Calu3 (cell line): Measurements from ENCODE around the gene MTR. TPM values are rescaled to one million over a fixed set of nuclear protein-coding genes. Genes with fewer than 3 reads are reported as not detected.
A peak's percentile ranks its signal among the peaks of the same experiment; 100 is the strongest.

Experiments used
- BruUV-seq: library from RNA; stranded (reverse); fragments of 400-500 nt; replicated peaks from 2 replicates; lab custom pipeline; 2021; lab: Mats Ljungman, UMichigan
- CTCF ChIA-PET: fragments of 300-600 bp; sonication (Branson Sonifier 250); formaldehyde crosslinking; loops from one replicate; lab custom pipeline; 2022; ENCODE audit warnings: antibody characterized with exemption; lab: Charles Lee
- DNase-seq: peaks from one replicate; pipeline ENCODE4 v3.0.0; 2022
- H3K27ac Mint-ChIP-seq: one replicate; pipeline ENCODE4 v1.8.0; 2022; ENCODE audit warnings: mixed read lengths; ENCODE audit not compliant: unreplicated experiment
- H3K27me3 Mint-ChIP-seq: one replicate; pipeline ENCODE4 v1.8.0; 2022; ENCODE audit warnings: mixed read lengths; ENCODE audit not compliant: unreplicated experiment
- H3K36me3 Mint-ChIP-seq: one replicate; pipeline ENCODE4 v1.8.0; 2022; ENCODE audit warnings: mild to moderate bottlenecking, moderate library complexity, mixed read lengths; ENCODE audit not compliant: insufficient read depth, unreplicated experiment
- H3K4me1 Mint-ChIP-seq: one replicate; pipeline ENCODE4 v1.8.0; 2022; ENCODE audit warnings: mild to moderate bottlenecking, low read depth, mixed read lengths; ENCODE audit not compliant: unreplicated experiment
- H3K4me3 Mint-ChIP-seq: one replicate; pipeline ENCODE4 v1.8.0; 2022; ENCODE audit warnings: mild to moderate bottlenecking, low read depth, moderate library complexity, mixed read lengths; ENCODE audit not compliant: unreplicated experiment
- H3K9me3 Mint-ChIP-seq: one replicate; pipeline ENCODE4 v1.8.0; 2022; ENCODE audit warnings: low read depth, mixed read lengths; ENCODE audit not compliant: unreplicated experiment
- intact Hi-C: fragments of 100-400 bp; cut with micrococcal nuclease; formaldehyde crosslinking; loops from one replicate; pipeline ENCODE4 v1.10.0; 2022; ENCODE audit not compliant: unreplicated experiment
- total RNA-seq: library from RNA; stranded (reverse); gene quantifications from 2 replicates; pipeline ENCODE4 v1.2.3, GENCODE V29; 2022
- TF ChIP-seq, protein P1 (sequence below): fragments of 200-600 bp; IDR thresholded peaks from one replicate; pipeline ENCODE4 v1.8.0; 2022; ENCODE audit warnings: antibody characterized with exemption; ENCODE audit not compliant: unreplicated experiment

Gene MTR
- total RNA-seq, 1 experiment from 2014 or later: 37.0 TPM

DNA sequence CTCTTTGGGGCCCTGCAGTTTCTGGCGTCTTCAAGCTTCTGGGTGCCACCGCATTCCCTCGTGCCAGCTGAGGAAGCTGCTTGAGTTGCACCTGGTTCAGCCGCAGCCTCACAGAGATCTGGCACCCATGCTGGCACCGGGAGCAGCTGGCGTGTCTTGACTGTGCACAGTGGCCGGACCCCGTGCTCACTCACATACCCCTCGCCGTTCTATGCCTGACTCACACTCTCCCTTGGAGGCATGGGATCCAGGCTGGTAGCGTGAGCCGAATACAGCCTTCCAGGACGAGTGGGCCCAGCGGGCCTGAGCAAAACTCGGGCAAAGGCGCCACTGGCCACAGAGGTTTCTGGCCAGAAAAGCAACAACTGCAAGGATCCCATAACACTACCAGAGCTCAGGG is 8.6 kb upstream of the MTR start:
- Mint-ChIP-seq H3K4me3 (no peak overlapping the region), H3K27ac (no peak overlapping the region), H3K36me3 (no peaks in the 10 kb centered on the region), H3K27me3 (no peaks in the 10 kb centered on the region), H3K4me1 (no peaks in the 10 kb centered on the region), H3K9me3 (no peaks in the 10 kb centered on the region)
- CTCF ChIA-PET: interaction anchor here (0.6 kb wide), 1 partner anchor 527 kb away, joined by 5 read pairs; no protein-coding TSS in a partner anchor
- no TSS peak for BruUV-seq
- DNase-seq: no peak
- TF ChIP-seq, protein P1, sequence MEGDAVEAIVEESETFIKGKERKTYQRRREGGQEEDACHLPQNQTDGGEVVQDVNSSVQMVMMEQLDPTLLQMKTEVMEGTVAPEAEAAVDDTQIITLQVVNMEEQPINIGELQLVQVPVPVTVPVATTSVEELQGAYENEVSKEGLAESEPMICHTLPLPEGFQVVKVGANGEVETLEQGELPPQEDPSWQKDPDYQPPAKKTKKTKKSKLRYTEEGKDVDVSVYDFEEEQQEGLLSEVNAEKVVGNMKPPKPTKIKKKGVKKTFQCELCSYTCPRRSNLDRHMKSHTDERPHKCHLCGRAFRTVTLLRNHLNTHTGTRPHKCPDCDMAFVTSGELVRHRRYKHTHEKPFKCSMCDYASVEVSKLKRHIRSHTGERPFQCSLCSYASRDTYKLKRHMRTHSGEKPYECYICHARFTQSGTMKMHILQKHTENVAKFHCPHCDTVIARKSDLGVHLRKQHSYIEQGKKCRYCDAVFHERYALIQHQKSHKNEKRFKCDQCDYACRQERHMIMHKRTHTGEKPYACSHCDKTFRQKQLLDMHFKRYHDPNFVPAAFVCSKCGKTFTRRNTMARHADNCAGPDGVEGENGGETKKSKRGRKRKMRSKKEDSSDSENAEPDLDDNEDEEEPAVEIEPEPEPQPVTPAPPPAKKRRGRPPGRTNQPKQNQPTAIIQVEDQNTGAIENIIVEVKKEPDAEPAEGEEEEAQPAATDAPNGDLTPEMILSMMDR: no peak
- intact Hi-C loops: no loop called here

DNA sequence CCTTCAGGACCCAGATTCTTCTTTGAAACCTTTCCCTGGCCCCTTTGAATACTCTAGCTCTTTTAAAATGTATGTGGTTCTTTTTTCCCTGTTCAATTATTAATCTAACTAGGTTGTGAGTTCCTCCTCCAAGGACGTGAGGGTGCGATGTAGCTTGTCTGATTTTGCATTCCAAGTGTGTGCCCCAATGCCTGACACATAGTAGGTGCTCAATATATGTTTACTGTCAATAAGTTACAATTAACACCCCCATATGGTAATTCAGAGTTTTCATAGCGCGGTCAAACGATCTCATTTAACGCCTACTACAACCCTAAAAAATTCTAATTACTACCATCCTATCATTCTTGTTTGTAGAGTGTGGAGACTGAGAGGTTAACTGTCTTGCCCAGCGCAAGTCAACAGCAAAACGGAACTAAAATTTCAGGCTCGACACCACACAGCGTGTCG is 482 bp upstream of the MTR start:
- H3K27ac Mint-ChIP-seq: peak overlapping the region; percentile 95
- CTCF ChIA-PET: interaction anchor here (0.7 to 1.6 kb wide), 7 partner anchors 14 to 727 kb away, joined by 3 to 15 read pairs (median 5); partner anchors contain the start of gene HEATR1
- peaks cover 9% of the 10 kb centered on the region for H3K4me1 Mint-ChIP-seq
- no peaks in the 10 kb centered on the region for H3K27me3 Mint-ChIP-seq
- no TSS peak for BruUV-seq
- H3K9me3 Mint-ChIP-seq: no peaks in the 10 kb centered on the region
- intact Hi-C loops: loop anchor here (1.0 to 5.0 kb wide), 2 partner anchors 14 to 37 kb away; no protein-coding TSS in a partner anchor
- peak overlapping the region; percentile 97 for H3K4me3 Mint-ChIP-seq
- TF ChIP-seq, protein P1: no peak
- no peak for DNase-seq
- peaks cover 21% of the 10 kb centered on the region for H3K36me3 Mint-ChIP-seq

DNA sequence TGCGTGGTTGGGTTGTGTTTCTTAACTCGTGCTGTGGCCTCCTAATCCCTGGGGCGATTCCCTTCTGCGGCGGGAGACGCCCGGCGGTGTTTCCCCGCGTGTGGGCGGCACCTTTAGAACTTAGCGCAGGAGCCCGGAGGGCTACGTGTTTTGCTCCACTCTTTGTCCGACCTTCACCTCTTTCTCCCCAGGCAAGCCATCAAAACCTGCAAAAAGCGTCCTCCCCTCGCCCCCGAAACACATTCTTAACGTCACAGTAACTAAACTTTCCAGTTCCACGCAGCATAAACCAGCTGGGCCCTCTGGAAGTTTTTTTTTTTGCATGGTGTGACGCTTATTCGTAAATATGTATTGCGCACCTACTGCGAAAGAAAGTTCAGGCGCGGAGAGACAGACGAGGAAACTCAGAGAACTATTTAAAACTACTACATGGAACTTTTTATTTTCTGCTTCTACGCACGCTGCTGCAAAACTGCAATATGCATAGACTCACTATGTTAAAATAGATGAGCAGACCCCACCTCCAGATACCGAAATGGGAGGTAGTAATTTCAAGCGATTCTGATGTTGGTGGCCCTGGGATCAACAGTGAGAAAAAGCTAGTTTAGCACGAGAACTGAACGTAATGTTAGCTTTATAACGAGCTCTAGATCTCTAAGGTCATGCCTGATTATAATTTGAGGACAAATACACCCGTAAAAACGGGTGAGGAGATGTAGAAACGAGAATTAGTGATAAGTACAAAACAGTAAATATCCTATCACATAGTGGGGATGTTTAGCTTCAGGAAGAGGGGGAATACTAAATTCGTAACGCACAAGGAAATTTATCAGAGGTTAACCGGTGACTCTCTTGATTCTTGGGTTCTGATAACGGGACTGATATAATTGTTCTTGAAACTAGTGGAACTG is 920 bp downstream of the MTR start:
- intact Hi-C loops: loop anchor here (1.0 to 5.0 kb wide), 2 partner anchors 12 to 39 kb away; no protein-coding TSS in a partner anchor
- CTCF ChIA-PET: interaction anchor here (0.8 kb wide), 1 partner anchor 12 kb away, joined by 5 read pairs; no protein-coding TSS in a partner anchor
- Mint-ChIP-seq H3K36me3 (peaks cover 21% of the 10 kb centered on the region), H3K27ac (peak overlapping the region; percentile 95), H3K9me3 (no peaks in the 10 kb centered on the region), H3K4me3 (peak overlapping the region; percentile 97), H3K4me1 (peaks cover 9% of the 10 kb centered on the region), H3K27me3 (no peaks in the 10 kb centered on the region)
- TF ChIP-seq, protein P1: no peak
- DNase-seq: no peak
- BruUV-seq: TSS peak; percentile 57

DNA sequence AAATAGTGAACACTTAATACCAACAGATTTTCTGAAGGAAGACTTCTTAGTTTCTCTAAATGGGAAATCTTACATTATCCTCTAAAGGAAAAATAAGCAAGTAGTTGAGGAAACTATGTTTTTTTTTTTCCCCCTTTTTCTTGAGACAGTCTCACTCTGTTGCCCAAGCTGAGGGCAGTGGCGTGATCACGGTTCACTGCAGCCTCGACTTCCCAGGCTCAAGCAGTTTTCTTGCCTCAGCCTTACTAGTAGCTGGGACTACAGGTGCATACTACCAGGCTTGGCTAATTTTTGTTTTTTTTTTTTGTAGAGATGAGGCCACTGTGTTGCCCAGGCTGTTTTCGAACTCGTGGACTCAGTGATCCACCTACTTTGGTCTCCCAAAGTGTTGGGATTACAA is 3.9 kb downstream of the MTR start:
- Mint-ChIP-seq H3K4me3 (no peak overlapping the region), H3K27ac (no peak overlapping the region), H3K36me3 (peaks cover 21% of the 10 kb centered on the region), H3K9me3 (no peaks in the 10 kb centered on the region), H3K4me1 (peaks cover 20% of the 10 kb centered on the region), H3K27me3 (no peaks in the 10 kb centered on the region)
- TF ChIP-seq, protein P1: no peak
- CTCF ChIA-PET: interaction anchor here (0.5 to 1.1 kb wide), 2 partner anchors 35 to 579 kb away, joined by 3 to 13 read pairs; no protein-coding TSS in a partner anchor
- no TSS peak for BruUV-seq
- intact Hi-C loops: loop anchor here (5.0 kb wide), 1 partner anchor 42 kb away; no protein-coding TSS in a partner anchor
- DNase-seq: no peak
